H1 (cell line): ENCODE results near the gene HIC2. TPM values are rescaled to one million over a fixed set of nuclear protein-coding genes. Genes with fewer than 3 reads are reported as not detected.
"Not testable (repeated sequence)": the region's sequence is repeated elsewhere in the genome, so short reads cannot be mapped to it uniquely, and the experiment has no call there.

Experiments
- CTCF ChIA-PET: fragments of 300-600 bp; sonication (Branson Sonifier 250); formaldehyde crosslinking; loops from one replicate; lab custom pipeline; 2021; ENCODE audit not compliant: partially characterized antibody; lab: Charles Lee
- POLR2A ChIA-PET: fragments of 300-600 bp; sonication (Branson Sonifier 250); formaldehyde crosslinking; loops from one replicate; lab custom pipeline; 2021; ENCODE audit warnings: inconsistent platforms; ENCODE audit not compliant: partially characterized antibody; lab: Charles Lee
- DNase-seq, 2 experiments: peaks; one replicate each; pipeline versions ENCODE4 v3.0.0 to v3.0.0-alpha.2; 2010 to 2022; ENCODE audit warnings: low spot score in 2 of 2, low read depth in 1 of 2, mixed read lengths in 1 of 2
- FAIRE-seq: peaks from 2 replicates; lab custom pipeline; 2011; peaks lifted over from hg19 to GRCh38; lab: Jason Lieb, UNC
- H2AFZ ChIP-seq: 2 replicates; pipeline ENCODE4 v1.8.1; 2012; ENCODE audit warnings: low read length, inconsistent platforms
- H2AK5ac ChIP-seq: 2 replicates; pipeline ENCODE4 v1.6.1; 2013; ENCODE audit warnings: low read depth, low read length
- H2BK120ac ChIP-seq: replicated peaks from 2 replicates; pipeline ENCODE3; 2013; ENCODE audit warnings: low read depth, low read length, inconsistent platforms
- H2BK12ac ChIP-seq: 2 replicates; pipeline ENCODE4 v1.6.1; 2013; ENCODE audit warnings: low read depth, low read length
- H2BK15ac ChIP-seq: 2 replicates; pipeline ENCODE4 v1.6.1; 2013; ENCODE audit warnings: low read length
- H2BK20ac ChIP-seq: 2 replicates; pipeline ENCODE4 v1.6.1; 2013; ENCODE audit warnings: low read length
- H2BK5ac ChIP-seq: 2 replicates; pipeline ENCODE4 v1.6.1; 2013; ENCODE audit warnings: low read depth, low read length
- H3K14ac ChIP-seq: 2 replicates; pipeline ENCODE4 v1.6.1; 2013; ENCODE audit warnings: inconsistent platforms; ENCODE audit not compliant: insufficient read length
- H3K18ac ChIP-seq: 2 replicates; pipeline ENCODE4 v1.6.1; 2013; ENCODE audit warnings: low read length; ENCODE audit errors: extremely low read depth
- H3K23ac ChIP-seq: 2 replicates; pipeline ENCODE4 v1.6.1; 2013; ENCODE audit warnings: inconsistent platforms; ENCODE audit not compliant: insufficient read length
- H3K23me2 ChIP-seq: 2 replicates; pipeline ENCODE4 v1.6.1; 2013; ENCODE audit warnings: low read depth, low read length
- H3K27ac ChIP-seq: 2 replicates; pipeline ENCODE4 v1.6.1; 2011; ENCODE audit warnings: low read depth, low read length, inconsistent platforms
- H3K27me3 ChIP-seq, 4 experiments: replicated peaks in 1 of 4; 1 replicate in 1 of 4; 2 replicates in 3 of 4; pipeline versions ENCODE4 v1.6.1 to v1.8.1; 2011 to 2013; ENCODE audit warnings: low read length in 3 of 4, mild to moderate bottlenecking in 3 of 4, inconsistent platforms in 2 of 4, mixed read lengths in 2 of 4, moderate library complexity in 1 of 4; ENCODE audit not compliant: control insufficient read depth in 3 of 4, insufficient read depth in 3 of 4; ENCODE audit errors: extremely low read depth in 1 of 4
- H3K36me3 ChIP-seq, 4 experiments: 2 replicates each; pipeline versions ENCODE4 v1.6.1 to v1.8.1; 2011 to 2013; ENCODE audit warnings: mild to moderate bottlenecking in 4 of 4, low read length in 3 of 4, moderate library complexity in 2 of 4, control low read depth in 1 of 4, inconsistent platforms in 1 of 4; ENCODE audit not compliant: insufficient read depth in 4 of 4, control insufficient read depth in 2 of 4
- H3K4ac ChIP-seq: replicated peaks from 2 replicates; pipeline ENCODE3; 2013; ENCODE audit warnings: low read length, low read depth, mixed read lengths, inconsistent platforms; ENCODE audit not compliant: insufficient read length
- H3K4me1 ChIP-seq, 4 experiments: replicated peaks in 1 of 4; 1 replicate in 1 of 4; 2 replicates in 3 of 4; pipeline versions ENCODE4 v1.6.1 to v1.8.1; 2011 to 2013; ENCODE audit warnings: low read length in 3 of 4, inconsistent platforms in 2 of 4, mixed read lengths in 1 of 4; ENCODE audit not compliant: insufficient read depth in 4 of 4, control insufficient read depth in 3 of 4
- H3K4me2 ChIP-seq, 2 experiments: 2 replicates each; pipeline versions ENCODE4 v1.6.1 to v1.8.1; 2011 to 2013; ENCODE audit warnings: low read depth in 2 of 2, low read length in 2 of 2, control low read depth in 1 of 2, inconsistent platforms in 1 of 2, mild to moderate bottlenecking in 1 of 2; ENCODE audit not compliant: insufficient read depth in 1 of 2
- H3K4me3 ChIP-seq, 4 experiments: fragments of 200-600, 300-600 bp in 1 of 4; sonication (generic), shearing (Covaris generic), sonication (Bioruptor Twin) in 1 of 4; 2 replicates each; pipeline versions ENCODE4 v1.5.1 to v1.8.1; 2011 to 2016; ENCODE audit warnings: low read length in 4 of 4, low read depth in 3 of 4, control low read depth in 2 of 4, inconsistent platforms in 2 of 4, mild to moderate bottlenecking in 2 of 4, mixed read lengths in 1 of 4, moderate library complexity in 1 of 4; ENCODE audit not compliant: insufficient read depth in 2 of 4; ENCODE audit errors: extremely low read depth in 1 of 4
- H3K56ac ChIP-seq: replicated peaks from 2 replicates; pipeline ENCODE3; 2013; ENCODE audit warnings: low read depth, mild to moderate bottlenecking, mixed read lengths, low read length, inconsistent platforms; ENCODE audit not compliant: insufficient read length
- H3K79me1 ChIP-seq: 2 replicates; pipeline ENCODE4 v1.6.1; 2013; ENCODE audit warnings: low read depth, low read length, control low read depth
- H3K79me2 ChIP-seq, 2 experiments: 2 replicates each; pipeline versions ENCODE4 v1.6.1 to v1.8.1; 2012 to 2013; ENCODE audit warnings: low read length in 2 of 2, mild to moderate bottlenecking in 2 of 2, inconsistent platforms in 1 of 2; ENCODE audit not compliant: insufficient read depth in 2 of 2, control insufficient read depth in 1 of 2
- H3K9ac ChIP-seq, 4 experiments: replicated peaks in 1 of 4; 1 replicate in 1 of 4; 2 replicates in 3 of 4; pipeline versions ENCODE4 v1.6.1 to v1.8.1; 2011 to 2013; ENCODE audit warnings: low read depth in 3 of 4, low read length in 3 of 4, control low read depth in 2 of 4, mild to moderate bottlenecking in 2 of 4, moderate library complexity in 2 of 4, inconsistent platforms in 1 of 4; ENCODE audit errors: extremely low read depth in 1 of 4
- H3K9me3 ChIP-seq, 2 experiments: 2 replicates each; pipeline versions ENCODE4 v1.6.1 to v1.8.1; 2012 to 2013; ENCODE audit warnings: mild to moderate bottlenecking in 2 of 2, moderate library complexity in 2 of 2, control low read depth in 1 of 2, inconsistent platforms in 1 of 2, low read depth in 1 of 2, low read length in 1 of 2, mixed read lengths in 1 of 2; ENCODE audit not compliant: insufficient read depth in 2 of 2
- H4K20me1 ChIP-seq, 2 experiments: replicated peaks in 1 of 2; 2 replicates each; pipeline versions ENCODE3 to v1.8.1; 2011 to 2013; ENCODE audit warnings: inconsistent platforms in 2 of 2, low read length in 2 of 2, mild to moderate bottlenecking in 1 of 2; ENCODE audit not compliant: insufficient read depth in 2 of 2, control insufficient read depth in 1 of 2
- H4K5ac ChIP-seq: 2 replicates; pipeline ENCODE4 v1.6.1; 2013; ENCODE audit warnings: low read length, low read depth, mixed read lengths, inconsistent platforms; ENCODE audit not compliant: insufficient read length
- H4K8ac ChIP-seq: 2 replicates; pipeline ENCODE4 v1.8.0; 2013; ENCODE audit warnings: mild to moderate bottlenecking, moderate library complexity, low read length, inconsistent platforms; ENCODE audit not compliant: insufficient read depth; ENCODE audit errors: extremely low read depth
- H4K91ac ChIP-seq: replicated peaks from 2 replicates; pipeline ENCODE3; 2013; ENCODE audit warnings: low read length, mixed read lengths, inconsistent platforms; ENCODE audit not compliant: insufficient read length
- WGBS, 2 experiments: shearing (Covaris generic) in 1 of 2; methylation state at CpG; one replicate each; pipeline versions ENCODE4 v1.1.6 to v1.1.7; 2013 to 2015; ENCODE audit warnings: low lambda C conversion rate in 2 of 2, mixed read lengths in 2 of 2, inconsistent platforms in 1 of 2, low coverage in 1 of 2, missing lambda C conversion rate in 1 of 2; ENCODE audit not compliant: insufficient replicate concordance in 2 of 2, insufficient coverage in 1 of 2, insufficient read length in 1 of 2; ENCODE audit errors: extremely low coverage in 1 of 2, missing lambda C conversion rate in 1 of 2; 5-methylcytosine and 5-hydroxymethylcytosine counted together
- polyA plus RNA-seq, 7 experiments: library from polyadenylated mRNA; depleted of rRNA in 3 of 7; stranded (reverse) in 5 of 7; unstranded in 2 of 7; fragments of >200 nt in 5 of 7; fragments of 200-250 nt in 2 of 7; gene quantifications; 1 replicate in 5 of 7; 2 replicates in 1 of 7; 4 replicates in 1 of 7; pipeline versions ENCODE4 v1.2.1 to v1.2.3, GENCODE V29; 2011 to 2013; ENCODE audit warnings: missing spikeins in 2 of 7, mixed read lengths in 2 of 7
- total RNA-seq: library from RNA; stranded (reverse); fragmentation: NEBNext Ultra II Directional; extraction: Animal tissue kit (Norgen Biotek cat#: 25700); gene quantifications from 2 replicates; pipeline ENCODE4 v1.2.1, GENCODE V29; 2021

The HIC2 gene
- total and polyA plus RNA-seq, 2 of the 8 experiments (the other 6 are each of a cell fraction or from before 2014, with no cell fraction given): 8.0 to 21.9 TPM

- H3K4ac ChIP-seq, H3K23me2 ChIP-seq, H3K79me2 ChIP-seq, H4K5ac ChIP-seq, CTCF ChIA-PET, H4K20me1 ChIP-seq, H3K9me3 ChIP-seq, H3K9ac ChIP-seq, DNase-seq, H3K18ac ChIP-seq, H2BK5ac ChIP-seq, H3K27ac ChIP-seq, H3K14ac ChIP-seq, H2BK15ac ChIP-seq, H2BK12ac ChIP-seq, H3K56ac ChIP-seq, POLR2A ChIA-PET, H3K23ac ChIP-seq, H2BK20ac ChIP-seq, H2AK5ac ChIP-seq, H3K4me1 ChIP-seq, H4K8ac ChIP-seq, FAIRE-seq, H3K79me1 ChIP-seq, H3K27me3 ChIP-seq, H2AFZ ChIP-seq, H4K91ac ChIP-seq, H3K36me3 ChIP-seq, H2BK120ac ChIP-seq: not testable (repeated sequence)
- 9% methylated on average over 13 of the region's 74 CpGs; no CpG with 5 or more reads in 1 of the 2 experiments for WGBS, 2 experiments
- Histone ChIP-seq H3K4me2 (peak within 1 kb of the TSS in 1 of 2 experiments; percentile 37; a peak in 1 of 4 replicates), H3K4me3 (peak within 1 kb of the TSS in 2 of 4 experiments; percentile 4 to 43; a peak in 2 of 8 replicates)
Measured at GRCh38 chr22:21467337-21468193, 50.4 kb downstream of the HIC2 start, which contains the start of gene TMEM191C. TSS of gene TMEM191C (plus strand) at chr22:21467387. CDS start at chr22:21467460, 73 bp downstream.
